Upper lobe of left lung (tissue), 6 donors: ENCODE results near the gene ZNF552. TPM values are rescaled to one million over a fixed set of nuclear protein-coding genes. Genes with fewer than 3 reads are reported as not detected.

Experiments
- ATAC-seq, 2 donors: fragments of 200-7000 bp; cut with Tn5 transposase; one replicate each; pipeline ENCODE4 v1.9.1; 2022; ENCODE audit warnings: mild to moderate bottlenecking in 2 of 2, moderate library complexity in 2 of 2; ENCODE audit not compliant: low FRiP score in 2 of 2
- DNase-seq, 2 donors: peaks; one replicate each; pipeline ENCODE4 v3.0.0-alpha.2; 2019 to 2020
- H3K27ac ChIP-seq, 4 donors: fragments of 200-600 bp; sonication (generic); one replicate each; pipeline ENCODE4 v1.5.1; 2016 to 2019
- H3K27me3 ChIP-seq, 4 donors: fragments of 200-600 bp; sonication (generic); one replicate each; pipeline ENCODE4 v1.5.1; 2017 to 2019
- H3K36me3 ChIP-seq, 4 donors: fragments of 200-600 bp; sonication (generic); one replicate each; pipeline ENCODE4 v1.5.1; 2016 to 2019
- H3K4me1 ChIP-seq, 4 donors: fragments of 200-600 bp; sonication (generic); one replicate each; pipeline ENCODE4 v1.5.1; 2018 to 2019
- H3K4me3 ChIP-seq, 4 donors: fragments of 200-600 bp; sonication (generic); one replicate each; pipeline ENCODE4 v1.5.1; 2017 to 2019; ENCODE audit warnings: mild to moderate bottlenecking in 2 of 4, moderate library complexity in 1 of 4
- H3K9me3 ChIP-seq, 4 donors: fragments of 200-600 bp; sonication (generic); one replicate each; pipeline ENCODE4 v1.5.1; 2018 to 2019
- EP300 ChIP-seq, 4 donors: sonication (generic); formaldehyde crosslinking; IDR thresholded peaks; one replicate each; pipeline ENCODE4 v1.5.1; 2017; ENCODE audit warnings: antibody characterized with exemption in 4 of 4, control low read depth in 2 of 4
- POLR2A ChIP-seq, 4 donors: fragments of 450-650 bp; IDR thresholded peaks; one replicate each; pipeline ENCODE4 v1.5.1; 2016 to 2017; ENCODE audit warnings: antibody characterized with exemption in 4 of 4, mild to moderate bottlenecking in 2 of 4
- POLR2AphosphoS5 ChIP-seq, 2 donors: sonication (generic); formaldehyde crosslinking; IDR thresholded peaks; one replicate each; pipeline ENCODE4 v1.5.1; 2017; ENCODE audit warnings: antibody characterized with exemption in 2 of 2
- WGBS, 2 donors: methylation state at CpG; one replicate each; pipeline ENCODE4 v1.1.5; 2017 to 2018; 5-methylcytosine and 5-hydroxymethylcytosine counted together
- total RNA-seq, 6 donors: library from RNA; depleted of rRNA in 4 of 6; stranded (reverse); fragments of >200 nt in 4 of 6; gene quantifications; one replicate each; pipeline versions ENCODE4 v1.1.0 to v1.2.1, GENCODE V29; 2016 to 2021
- TF ChIP-seq, protein P1 (sequence below), 6 experiments: fragments of 450-650 bp in 4 of 6; fragments of 200-600 bp in 2 of 6; sonication (generic) in 2 of 6; IDR thresholded peaks; one replicate each; pipeline ENCODE4 v1.5.1; 2016 to 2019; ENCODE audit warnings: antibody characterized with exemption in 6 of 6
- donor health status: DM: no; HTN: no; CAD: no; lungs with moderate emphysema.
- donor health status: DM: no; HTN: yes; CAD: no; lungs with severe emphysema.

ZNF552 gene
- total RNA-seq, 6 donors from 2014 or later = 12.1 to 68.1 (median 21.0) TPM

DNA sequence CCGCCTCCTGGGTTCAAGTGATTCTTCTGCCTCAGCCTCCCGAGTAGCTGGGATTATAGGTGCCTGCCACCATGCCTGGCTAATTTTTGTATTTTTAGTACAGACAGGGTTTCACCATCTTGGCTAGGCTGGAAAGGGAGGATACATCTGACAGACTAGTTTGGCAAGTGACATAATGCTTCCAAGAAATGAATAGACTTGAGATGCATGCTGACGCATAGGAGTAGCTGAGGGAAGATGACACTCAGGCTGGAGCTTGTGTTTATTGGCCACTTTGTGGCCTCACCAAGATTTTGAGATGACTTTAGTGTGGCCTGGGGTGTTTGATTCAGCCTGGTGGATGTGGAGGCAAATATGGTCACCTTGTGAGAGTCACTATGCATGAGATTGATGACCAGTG is 41.2 kb downstream of the ZNF552 start:
- Histone ChIP-seq H3K4me3 (no peak overlapping the region), H3K4me1 (peaks cover 13 to 21% (median 14%) of the 10 kb centered on the region in 4 donors), H3K36me3 (peaks cover 11 to 64% (median 40%) of the 10 kb centered on the region in 4 donors), H3K27ac (no peak overlapping the region), H3K27me3 (no peaks in the 10 kb centered on the region), H3K9me3 (peaks cover 13 to 70% (median 57%) of the 10 kb centered on the region in 4 donors)
- ATAC-seq (no peak), DNase-seq (no peak)
- TF ChIP-seq, protein P1, sequence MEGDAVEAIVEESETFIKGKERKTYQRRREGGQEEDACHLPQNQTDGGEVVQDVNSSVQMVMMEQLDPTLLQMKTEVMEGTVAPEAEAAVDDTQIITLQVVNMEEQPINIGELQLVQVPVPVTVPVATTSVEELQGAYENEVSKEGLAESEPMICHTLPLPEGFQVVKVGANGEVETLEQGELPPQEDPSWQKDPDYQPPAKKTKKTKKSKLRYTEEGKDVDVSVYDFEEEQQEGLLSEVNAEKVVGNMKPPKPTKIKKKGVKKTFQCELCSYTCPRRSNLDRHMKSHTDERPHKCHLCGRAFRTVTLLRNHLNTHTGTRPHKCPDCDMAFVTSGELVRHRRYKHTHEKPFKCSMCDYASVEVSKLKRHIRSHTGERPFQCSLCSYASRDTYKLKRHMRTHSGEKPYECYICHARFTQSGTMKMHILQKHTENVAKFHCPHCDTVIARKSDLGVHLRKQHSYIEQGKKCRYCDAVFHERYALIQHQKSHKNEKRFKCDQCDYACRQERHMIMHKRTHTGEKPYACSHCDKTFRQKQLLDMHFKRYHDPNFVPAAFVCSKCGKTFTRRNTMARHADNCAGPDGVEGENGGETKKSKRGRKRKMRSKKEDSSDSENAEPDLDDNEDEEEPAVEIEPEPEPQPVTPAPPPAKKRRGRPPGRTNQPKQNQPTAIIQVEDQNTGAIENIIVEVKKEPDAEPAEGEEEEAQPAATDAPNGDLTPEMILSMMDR (IDR thresholded peaks at IDR 0.05) = no peak
- TF ChIP-seq POLR2A (IDR thresholded peaks at IDR 0.05) = no peak
- no peak for TF ChIP-seq POLR2AphosphoS5 (IDR thresholded peaks at IDR 0.05)
- no peak for TF ChIP-seq EP300 (IDR thresholded peaks at IDR 0.05)
- 96 to 100% methylated on average over 3 of the region's 3 CpGs for WGBS, 2 donors

DNA sequence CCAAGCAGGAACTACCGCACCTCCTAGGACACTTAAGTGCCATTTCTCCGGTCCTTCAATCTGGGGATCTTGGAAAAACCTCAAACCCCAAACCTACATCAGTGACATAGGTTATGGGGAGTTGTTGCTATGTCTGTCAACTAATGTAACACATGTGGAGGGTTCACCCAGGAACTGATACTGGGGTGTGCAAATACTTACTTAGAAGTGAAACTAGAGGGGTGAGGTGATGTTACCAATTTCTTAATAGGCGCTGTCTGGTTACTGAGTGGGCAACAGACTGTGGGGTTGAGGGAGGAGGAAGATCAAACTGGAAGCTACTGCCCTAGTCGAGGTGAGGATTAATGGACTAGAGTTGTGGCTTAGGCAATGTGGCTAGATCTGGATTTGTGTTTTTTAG is 43.3 kb downstream of the ZNF552 start:
- H3K4me3 ChIP-seq = no peak overlapping the region
- no peaks in the 10 kb centered on the region for H3K27me3 ChIP-seq
- H3K36me3 ChIP-seq = peaks cover 2 to 43% (median 22%) of the 10 kb centered on the region in 4 donors
- 84 to 95% methylated on average over 4 of the region's 4 CpGs for WGBS, 2 donors
- ATAC-seq = no peak
- peaks cover 6 to 50% (median 38%) of the 10 kb centered on the region in 4 donors for H3K9me3 ChIP-seq
- DNase-seq = no peak
- TF ChIP-seq POLR2AphosphoS5 (IDR thresholded peaks at IDR 0.05) (no peak), POLR2A (IDR thresholded peaks at IDR 0.05) (no peak)
- TF ChIP-seq, protein P1 (IDR thresholded peaks at IDR 0.05) = no peak
- H3K4me1 ChIP-seq = peaks cover 13 to 21% (median 14%) of the 10 kb centered on the region in 4 donors
- H3K27ac ChIP-seq = no peak overlapping the region

DNA sequence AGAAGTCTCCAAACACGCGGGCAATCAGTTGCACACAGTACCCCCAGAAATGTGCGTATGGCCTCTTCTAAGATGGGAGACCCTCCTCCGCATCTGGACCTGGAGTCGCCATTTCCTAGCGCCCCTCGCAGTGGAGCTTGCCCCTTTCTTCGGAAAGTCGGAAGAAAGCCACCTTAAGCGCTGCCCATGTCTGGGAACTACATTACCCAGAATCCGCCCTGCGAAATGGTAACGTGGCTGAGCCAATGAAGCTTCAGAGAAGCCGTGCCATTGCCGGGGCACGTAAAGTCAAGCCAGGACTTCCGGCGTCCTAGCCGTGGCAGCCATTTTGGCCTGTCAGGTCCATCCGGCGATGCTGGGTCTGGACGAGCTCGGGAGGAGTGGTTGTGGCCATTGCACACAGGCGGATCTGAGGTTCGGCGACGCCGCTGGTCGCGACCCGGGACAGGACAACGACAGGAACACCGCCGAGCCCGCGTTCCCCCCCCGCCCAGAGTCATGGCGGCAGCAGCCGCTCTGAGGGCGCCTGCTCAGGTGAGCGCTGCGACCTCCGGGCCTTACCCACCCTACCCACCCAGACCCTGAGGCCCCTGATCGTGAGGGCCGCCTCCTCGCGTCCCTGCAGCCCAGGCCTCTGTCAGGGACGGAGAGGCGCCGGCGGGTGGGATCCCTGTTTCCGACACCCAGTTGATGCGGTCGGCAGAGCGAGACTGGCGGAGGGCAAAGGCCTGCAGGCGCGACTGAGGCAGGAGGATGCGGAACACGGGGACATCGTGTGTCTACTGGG is 45.2 kb downstream of the ZNF552 start, which contains the start of gene ZNF586:
Gene ZNF586, plus strand, starts transcription at position 332 of the 787 bp plus-strand sequence. Its CDS starts 167 bp downstream, at position 499.
- DNase-seq (peak; percentile 91 to 93), ATAC-seq (peak; percentile 97 to 99)
- peaks cover 13 to 21% (median 14%) of the 10 kb centered on the region in 4 donors for H3K4me1 ChIP-seq
- 5 to 7% methylated on average over 33 to 58 of the region's 61 CpGs for WGBS, 2 donors
- no peaks in the 10 kb centered on the region for H3K27me3 ChIP-seq
- peak within 1 kb of the TSS; percentile 88 to 99 (median 96) for H3K4me3 ChIP-seq
- peaks cover 0 to 32% (median 16%) of the 10 kb centered on the region in 4 donors for H3K36me3 ChIP-seq
- H3K27ac ChIP-seq = peak within 1 kb of the TSS; percentile 83 to 94 (median 86)
- TF ChIP-seq EP300 (IDR thresholded peaks at IDR 0.05) (no peak), POLR2A (IDR thresholded peaks at IDR 0.05) (peak in 2 of 4 donors; percentile 47 to 62), POLR2AphosphoS5 (IDR thresholded peaks at IDR 0.05) (peak; percentile 86 to 94)
- TF ChIP-seq, protein P1 (IDR thresholded peaks at IDR 0.05) = no peak
- H3K9me3 ChIP-seq = peaks cover 4 to 32% (median 23%) of the 10 kb centered on the region in 4 donors

DNA sequence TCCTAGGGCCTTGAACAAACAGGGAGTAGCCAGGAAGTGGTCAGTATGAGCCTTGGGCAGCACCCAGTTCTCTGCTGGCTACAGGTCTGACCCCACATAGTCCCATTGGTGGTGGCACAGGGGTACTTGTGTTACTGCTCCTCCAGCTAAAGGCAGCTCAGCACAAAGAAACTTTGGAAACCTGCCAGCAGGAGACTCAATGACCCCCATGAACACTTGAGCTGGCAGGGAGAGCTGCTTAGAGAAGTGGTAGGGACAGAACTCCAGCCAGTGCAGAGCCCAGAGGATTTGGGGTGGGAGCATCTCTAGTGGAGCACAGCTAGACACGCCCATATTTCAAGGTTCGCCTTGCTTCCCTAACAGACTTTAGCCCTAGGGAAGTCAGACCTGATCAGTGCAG is 55.6 kb downstream of the ZNF552 start:
- no peak for ATAC-seq
- H3K9me3 ChIP-seq = peaks cover 32 to 78% (median 58%) of the 10 kb centered on the region in 4 donors
- H3K4me3 ChIP-seq = no peak overlapping the region
- H3K4me1 ChIP-seq = no peaks in the 10 kb centered on the region
- no peak overlapping the region for H3K27ac ChIP-seq
- no peaks in the 10 kb centered on the region for H3K27me3 ChIP-seq
- DNase-seq = no peak
- 100% methylated on average over 2 of the region's 2 CpGs; no CpG with 5 or more reads in 1 of the 2 donors for WGBS, 2 donors
- TF ChIP-seq, protein P1 (IDR thresholded peaks at IDR 0.05) = no peak
- no peak for TF ChIP-seq EP300 (IDR thresholded peaks at IDR 0.05)
- H3K36me3 ChIP-seq = peaks cover 10 to 88% (median 60%) of the 10 kb centered on the region in 4 donors
